HG02588 (cell line): ENCODE measurements around the gene SEH1L.
"Not testable (repeated sequence)": the region's sequence is repeated elsewhere in the genome, so short reads cannot be mapped to it uniquely, and the experiment has no call there.

Source experiments
- ATAC-seq: cut with Tn5 transposase; IDR thresholded peaks from one replicate; pipeline ENCODE4 v1.9.1; 2021; ENCODE audit warnings: mild to moderate bottlenecking, moderate library complexity; ENCODE audit not compliant: unreplicated experiment

The SEH1L gene

GRCh38 chr18:12947285-12948049 is at the start of gene SEH1L:
Gene SEH1L, plus strand, starts transcription at chr18:12948011. Its CDS starts 111 bp downstream, at chr18:12948122.
- peak; percentile 70 for ATAC-seq

- ATAC-seq: not testable (repeated sequence)
Measured at GRCh38 chr18:12901208-12901607, 46.6 kb upstream of the SEH1L start.

- ATAC-seq: no peak
Measured at GRCh38 chr18:12904012-12904516, 43.7 kb upstream of the SEH1L start.

GRCh38 chr18:12906119-12906518 is 41.7 kb upstream of the SEH1L start:
- no peak for ATAC-seq

GRCh38 chr18:12906773-12907172 is 41.0 kb upstream of the SEH1L start:
- no peak for ATAC-seq

GRCh38 chr18:12907258-12907925 is 40.4 kb upstream of the SEH1L start:
- no peak for ATAC-seq

- no peak for ATAC-seq
Measured at GRCh38 chr18:12908706-12909105, 39.1 kb upstream of the SEH1L start.

- no peak for ATAC-seq
Measured at GRCh38 chr18:12911025-12911928, 36.5 kb upstream of the SEH1L start.

GRCh38 chr18:12911929-12912703 is 35.7 kb upstream of the SEH1L start:
- no peak for ATAC-seq

- no peak for ATAC-seq
Measured at GRCh38 chr18:12921178-12921577, 26.6 kb upstream of the SEH1L start.

GRCh38 chr18:12922266-12922665 is 25.5 kb upstream of the SEH1L start:
- ATAC-seq: no peak

- ATAC-seq: no peak
Measured at GRCh38 chr18:12924616-12925015, 23.2 kb upstream of the SEH1L start.

GRCh38 chr18:12928206-12928605 is 19.6 kb upstream of the SEH1L start:
- no peak for ATAC-seq

- ATAC-seq: no peak
Measured at GRCh38 chr18:12928641-12929040, 19.2 kb upstream of the SEH1L start.

- ATAC-seq: no peak
Measured at GRCh38 chr18:12929477-12930083, 18.2 kb upstream of the SEH1L start.

- ATAC-seq: no peak
Measured at GRCh38 chr18:12930376-12930775, 17.4 kb upstream of the SEH1L start.

GRCh38 chr18:12930908-12931307 is 16.9 kb upstream of the SEH1L start:
- no peak for ATAC-seq

- ATAC-seq: no peak
Measured at GRCh38 chr18:12933327-12933726, 14.5 kb upstream of the SEH1L start.

GRCh38 chr18:12934454-12935071 is 13.2 kb upstream of the SEH1L start:
- ATAC-seq: no peak

- no peak for ATAC-seq
Measured at GRCh38 chr18:12939162-12939561, 8.6 kb upstream of the SEH1L start.
